PC-9 (cell line): ENCODE data around the gene TKT. TPM values are rescaled to one million over a fixed set of nuclear protein-coding genes. Genes with fewer than 3 reads are reported as not detected.

Experiments used
- BruUV-seq: library from RNA; stranded (reverse); fragments of 400-500 nt; replicated peaks from 2 replicates; lab custom pipeline; 2021; lab: Mats Ljungman, UMichigan
- CTCF ChIA-PET: fragments of 300-600 bp; sonication (Branson Sonifier 250); formaldehyde crosslinking; loops from one replicate; lab custom pipeline; 2022; ENCODE audit warnings: antibody characterized with exemption; lab: Charles Lee
- POLR2A ChIA-PET: fragments of 300-600 bp; sonication (Branson Sonifier 250); formaldehyde crosslinking; loops from one replicate; lab custom pipeline; 2022; ENCODE audit warnings: antibody characterized with exemption; ENCODE audit not compliant: unreplicated experiment; lab: Charles Lee
- DNase-seq, 2 experiments: peaks; one replicate each; pipeline versions ENCODE4 v3.0.0 to v3.0.0-alpha.2; 2015 to 2022; ENCODE audit warnings: mixed read lengths in 1 of 2
- H2AFZ ChIP-seq: fragments of 200-600 bp; sonication (generic); 2 replicates; pipeline ENCODE4 v1.8.1; 2017; ENCODE audit warnings: antibody characterized with exemption
- H3F3A ChIP-seq: fragments of 200-600 bp; sonication (generic); 2 replicates; pipeline ENCODE4 v1.8.1; 2017; ENCODE audit warnings: antibody characterized with exemption, mild to moderate bottlenecking, low read depth; ENCODE audit not compliant: insufficient read depth
- H3K27ac ChIP-seq: fragments of 200-600 bp; sonication (generic); 2 replicates; pipeline ENCODE4 v1.6.1; 2016; ENCODE audit warnings: mixed run types
- H3K27me3 ChIP-seq: fragments of 200-600 bp; sonication (generic); 2 replicates; pipeline ENCODE4 v1.6.1; 2016; ENCODE audit warnings: low read depth, mixed run types; ENCODE audit not compliant: insufficient read depth
- H3K36me3 ChIP-seq: fragments of 200-600 bp; sonication (generic); 2 replicates; pipeline ENCODE4 v1.6.1; 2016; ENCODE audit warnings: low read depth, mixed run types
- H3K4me1 ChIP-seq: fragments of 200-600 bp; sonication (generic); replicated peaks from 2 replicates; pipeline ENCODE4 v1.6.1; 2016; ENCODE audit warnings: mixed run types; ENCODE audit not compliant: insufficient read depth
- H3K4me2 ChIP-seq: fragments of 200-600 bp; sonication (generic); 2 replicates; pipeline ENCODE4 v1.6.1; 2017; ENCODE audit warnings: mixed run types
- H3K4me3 ChIP-seq: fragments of 200-600 bp; sonication (generic); 2 replicates; pipeline ENCODE4 v1.6.1; 2016; ENCODE audit warnings: mixed run types
- H3K79me2 ChIP-seq: fragments of 200-600 bp; sonication (generic); 2 replicates; pipeline ENCODE4 v1.6.1; 2017; ENCODE audit warnings: low read depth, mixed run types
- H3K9me2 ChIP-seq: fragments of 200-600 bp; sonication (generic); 2 replicates; pipeline ENCODE4 v1.8.1; 2017; ENCODE audit warnings: mild to moderate bottlenecking; ENCODE audit not compliant: insufficient read depth
- H3K9me3 ChIP-seq: fragments of 200-600 bp; sonication (generic); 2 replicates; pipeline ENCODE4 v1.8.1; 2016; ENCODE audit warnings: low read depth; ENCODE audit not compliant: insufficient read depth
- H4K20me1 ChIP-seq: fragments of 200-600 bp; sonication (generic); 2 replicates; pipeline ENCODE4 v1.8.1; 2017; ENCODE audit not compliant: insufficient read depth
- EZH2 ChIP-seq: fragments of 200-600 bp; sonication (generic); IDR thresholded peaks from 2 replicates; pipeline ENCODE4 v1.8.0; 2017; ENCODE audit warnings: antibody characterized with exemption, low read depth
- intact Hi-C: fragments of 100-400 bp; cut with micrococcal nuclease; formaldehyde crosslinking; loops from one replicate; pipeline ENCODE4 v1.10.0; 2022; ENCODE audit not compliant: unreplicated experiment
- total RNA-seq: library from RNA; stranded (reverse); gene quantifications from 2 replicates; pipeline ENCODE4 v1.2.3, GENCODE V29; 2021
- TF ChIP-seq, protein P1 (sequence below): fragments of 200-600 bp; sonication (generic); conservative IDR thresholded peaks from 2 replicates; pipeline ENCODE4 v1.6.1; 2017; ENCODE audit warnings: mixed run types, antibody characterized with exemption, mild to moderate bottlenecking, moderate library complexity

Gene TKT
- total RNA-seq, 1 experiment from 2014 or later: 2,016 TPM

- intact Hi-C loops: no loop called here
- Histone ChIP-seq H3K36me3 (peaks cover 23% of the 10 kb centered on the region), H3K4me1 (peaks cover 93% of the 10 kb centered on the region), H3F3A (peaks cover 73% of the 10 kb centered on the region), H3K4me3 (no peak overlapping the region), H3K27me3 (no peaks in the 10 kb centered on the region), H3K9me3 (no peaks in the 10 kb centered on the region), H4K20me1 (peaks cover 98% of the 10 kb centered on the region), H3K4me2 (peak overlapping the region; percentile 99; the same call in 1 of the 2 replicates), H3K27ac (no peak overlapping the region), H3K9me2 (no peaks in the 10 kb centered on the region), H3K79me2 (peaks cover 100% of the 10 kb centered on the region), H2AFZ (no peak overlapping the region)
- DNase-seq: no peak
- POLR2A ChIA-PET: no interaction called here
- no TSS peak for BruUV-seq
- no peak for TF ChIP-seq EZH2
- TF ChIP-seq, protein P1, sequence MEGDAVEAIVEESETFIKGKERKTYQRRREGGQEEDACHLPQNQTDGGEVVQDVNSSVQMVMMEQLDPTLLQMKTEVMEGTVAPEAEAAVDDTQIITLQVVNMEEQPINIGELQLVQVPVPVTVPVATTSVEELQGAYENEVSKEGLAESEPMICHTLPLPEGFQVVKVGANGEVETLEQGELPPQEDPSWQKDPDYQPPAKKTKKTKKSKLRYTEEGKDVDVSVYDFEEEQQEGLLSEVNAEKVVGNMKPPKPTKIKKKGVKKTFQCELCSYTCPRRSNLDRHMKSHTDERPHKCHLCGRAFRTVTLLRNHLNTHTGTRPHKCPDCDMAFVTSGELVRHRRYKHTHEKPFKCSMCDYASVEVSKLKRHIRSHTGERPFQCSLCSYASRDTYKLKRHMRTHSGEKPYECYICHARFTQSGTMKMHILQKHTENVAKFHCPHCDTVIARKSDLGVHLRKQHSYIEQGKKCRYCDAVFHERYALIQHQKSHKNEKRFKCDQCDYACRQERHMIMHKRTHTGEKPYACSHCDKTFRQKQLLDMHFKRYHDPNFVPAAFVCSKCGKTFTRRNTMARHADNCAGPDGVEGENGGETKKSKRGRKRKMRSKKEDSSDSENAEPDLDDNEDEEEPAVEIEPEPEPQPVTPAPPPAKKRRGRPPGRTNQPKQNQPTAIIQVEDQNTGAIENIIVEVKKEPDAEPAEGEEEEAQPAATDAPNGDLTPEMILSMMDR: no peak
- CTCF ChIA-PET: interaction anchor here (0.7 kb wide), 1 partner anchor 24 kb away, joined by 7 read pairs; no protein-coding TSS in a partner anchor
These were observed 8.2 kb downstream of the TKT start for GRCh38 chr3:53247619-53248018.

DNA sequence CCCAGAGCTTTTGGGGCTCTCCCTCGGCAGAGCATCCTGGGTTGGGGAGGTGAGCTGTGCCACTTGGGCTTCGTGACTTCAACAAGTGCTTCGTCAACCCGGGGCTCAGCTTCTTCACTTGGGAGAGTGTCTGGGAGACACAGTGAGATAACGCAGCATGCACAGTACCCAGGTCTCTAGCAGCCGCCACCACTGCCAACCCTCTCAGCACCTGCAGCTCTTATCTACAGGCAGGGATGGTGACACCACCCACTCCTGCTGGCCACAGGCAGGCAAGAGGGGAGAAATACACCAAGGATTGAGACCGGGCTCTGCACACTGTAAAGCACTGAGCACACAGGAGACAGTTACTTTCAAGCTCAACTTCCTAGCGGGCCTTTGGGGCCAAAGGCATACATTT lies 11.6 kb downstream of the TKT start:
- no peak overlapping the region for H3K4me3 ChIP-seq
- no peak overlapping the region for H2AFZ ChIP-seq
- H3K9me2 ChIP-seq: no peaks in the 10 kb centered on the region
- peaks cover 84% of the 10 kb centered on the region for H3F3A ChIP-seq
- CTCF ChIA-PET: interaction anchor here (0.6 kb wide), 1 partner anchor 23 kb away, joined by 6 read pairs; no protein-coding TSS in a partner anchor
- no peaks in the 10 kb centered on the region for H3K27me3 ChIP-seq
- peaks cover 30% of the 10 kb centered on the region; the same call in 1 of the 2 replicates for H3K36me3 ChIP-seq
- no peaks in the 10 kb centered on the region for H3K9me3 ChIP-seq
- BruUV-seq: no TSS peak
- H3K4me2 ChIP-seq: peak overlapping the region; percentile 19; the same call in 1 of the 2 replicates
- TF ChIP-seq EZH2: no peak
- TF ChIP-seq, protein P1: no peak
- intact Hi-C loops: no loop called here
- H3K4me1 ChIP-seq: peaks cover 94% of the 10 kb centered on the region
- no peak for DNase-seq
- peak overlapping the region; percentile 95; the same call in 1 of the 2 replicates for H3K27ac ChIP-seq
- POLR2A ChIA-PET: interaction anchor here (0.5 kb wide), 1 partner anchor 18 kb away, joined by 35 read pairs; no protein-coding TSS in a partner anchor
- H4K20me1 ChIP-seq: peaks cover 96% of the 10 kb centered on the region
- peaks cover 99% of the 10 kb centered on the region for H3K79me2 ChIP-seq

DNA sequence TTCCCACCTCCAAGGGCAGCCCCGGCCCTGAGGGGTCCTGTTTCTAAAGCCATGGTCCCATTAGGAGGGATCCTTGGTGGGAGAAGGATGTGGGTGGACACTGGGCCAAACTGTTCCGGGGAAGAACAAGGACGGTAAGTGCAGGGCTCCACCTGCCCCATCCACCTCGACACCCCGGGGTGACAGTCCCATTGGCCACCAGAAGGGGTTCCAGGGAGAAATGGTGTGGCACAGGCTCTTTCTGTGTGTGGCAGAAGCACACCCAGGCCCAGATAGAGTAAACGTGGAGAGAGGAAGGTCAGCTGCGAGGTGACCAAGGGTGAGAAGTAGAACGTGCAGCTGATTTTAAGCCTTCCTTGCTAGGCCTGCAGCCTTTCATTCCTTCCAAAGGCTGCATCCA lies 12.0 kb downstream of the TKT start:
- Histone ChIP-seq H3K9me2 (no peaks in the 10 kb centered on the region), H3K27ac (peak overlapping the region; percentile 95; the same call in 1 of the 2 replicates), H3K4me3 (no peak overlapping the region), H3K9me3 (no peaks in the 10 kb centered on the region), H3K36me3 (peaks cover 34% of the 10 kb centered on the region; the same call in 1 of the 2 replicates), H3K27me3 (no peaks in the 10 kb centered on the region), H3K4me1 (peaks cover 95% of the 10 kb centered on the region), H3F3A (peaks cover 87% of the 10 kb centered on the region), H4K20me1 (peaks cover 94% of the 10 kb centered on the region), H2AFZ (no peak overlapping the region), H3K79me2 (peaks cover 94% of the 10 kb centered on the region), H3K4me2 (peak overlapping the region; percentile 16; the same call in 1 of the 2 replicates)
- intact Hi-C loops: no loop called here
- BruUV-seq: no TSS peak
- ChIA-PET POLR2A (interaction anchor here (0.5 kb wide), 1 partner anchor 19 kb away, joined by 35 read pairs; no protein-coding TSS in a partner anchor), CTCF (no interaction called here)
- TF ChIP-seq EZH2: no peak
- TF ChIP-seq, protein P1: no peak
- DNase-seq: no peak
